Measurements from ENCODE around the gene ZFR2. TPM values are rescaled to one million over a fixed set of nuclear protein-coding genes. Genes with fewer than 3 reads are reported as not detected.

ZFR2 gene
- total and polyA plus RNA-seq, 9 donors = 0.05 to 0.25 (median 0.14) TPM; not detected in 3

DNA sequence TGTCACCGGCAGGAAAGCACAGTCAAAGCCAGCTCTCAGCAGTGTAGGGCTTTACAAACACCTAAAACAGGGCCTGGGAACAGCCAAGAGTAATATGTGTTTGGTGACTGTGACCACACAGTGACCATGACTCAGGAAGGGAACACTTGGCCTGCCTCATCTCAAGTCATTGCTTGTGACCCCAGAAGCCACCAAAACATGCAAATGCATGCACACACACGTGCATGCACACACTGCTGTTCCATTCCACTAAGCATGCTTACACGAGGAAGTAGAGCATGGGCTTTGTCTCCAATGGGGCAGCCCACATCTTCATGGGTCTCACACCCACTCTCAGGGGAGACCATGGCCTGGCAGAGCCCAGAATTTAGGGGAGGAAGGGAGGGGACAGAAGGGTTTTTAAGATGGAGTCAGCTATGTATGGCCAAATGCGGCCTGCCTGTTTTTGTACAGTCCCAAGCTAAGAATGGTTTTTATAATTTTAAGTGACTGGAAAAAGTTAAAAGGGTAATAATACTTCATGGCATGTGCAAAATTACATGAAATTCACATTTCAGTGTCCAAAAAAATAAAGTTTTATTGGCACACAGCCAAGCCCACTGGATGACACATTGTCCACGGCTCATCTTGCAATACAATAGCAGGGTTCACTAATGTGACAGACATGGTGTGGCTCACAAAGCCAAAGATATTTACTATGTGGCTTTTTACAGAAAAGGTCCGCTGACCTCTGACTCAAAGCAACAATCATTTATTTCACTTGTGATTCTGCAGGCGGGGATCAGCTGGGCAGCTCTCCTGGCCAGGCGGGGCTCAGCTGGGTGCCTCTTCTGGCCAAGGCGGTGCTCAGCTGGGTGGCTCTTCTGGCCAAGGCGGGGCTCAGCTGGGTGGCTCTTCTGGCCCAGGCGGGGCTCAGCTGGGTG, 17.3 kb downstream of the ZFR2 start:
- Histone ChIP-seq H3K4me3 (no peak overlapping the region), H3K27ac (no peak overlapping the region), H3K27me3 (no peaks in the 10 kb centered on the region), H3K9me3 (peaks cover 0 to 12% of the 10 kb centered on the region in 2 donors), H3K4me1 (ENCODE audit: insufficient read depth) (no peaks in the 10 kb centered on the region), H3K36me3 (no peaks in the 10 kb centered on the region)
- WGBS, 3 donors = 92 to 96% (median 93%) methylated on average over 11 of the region's 11 CpGs
- DNase-seq = no peak
- intact Hi-C loops (cut with DNase I) = no loop called here
- TF ChIP-seq POLR2A (IDR thresholded peaks at IDR 0.05) (no peak), EP300 (IDR thresholded peaks at IDR 0.05) (no peak)
- TF ChIP-seq, protein P1, sequence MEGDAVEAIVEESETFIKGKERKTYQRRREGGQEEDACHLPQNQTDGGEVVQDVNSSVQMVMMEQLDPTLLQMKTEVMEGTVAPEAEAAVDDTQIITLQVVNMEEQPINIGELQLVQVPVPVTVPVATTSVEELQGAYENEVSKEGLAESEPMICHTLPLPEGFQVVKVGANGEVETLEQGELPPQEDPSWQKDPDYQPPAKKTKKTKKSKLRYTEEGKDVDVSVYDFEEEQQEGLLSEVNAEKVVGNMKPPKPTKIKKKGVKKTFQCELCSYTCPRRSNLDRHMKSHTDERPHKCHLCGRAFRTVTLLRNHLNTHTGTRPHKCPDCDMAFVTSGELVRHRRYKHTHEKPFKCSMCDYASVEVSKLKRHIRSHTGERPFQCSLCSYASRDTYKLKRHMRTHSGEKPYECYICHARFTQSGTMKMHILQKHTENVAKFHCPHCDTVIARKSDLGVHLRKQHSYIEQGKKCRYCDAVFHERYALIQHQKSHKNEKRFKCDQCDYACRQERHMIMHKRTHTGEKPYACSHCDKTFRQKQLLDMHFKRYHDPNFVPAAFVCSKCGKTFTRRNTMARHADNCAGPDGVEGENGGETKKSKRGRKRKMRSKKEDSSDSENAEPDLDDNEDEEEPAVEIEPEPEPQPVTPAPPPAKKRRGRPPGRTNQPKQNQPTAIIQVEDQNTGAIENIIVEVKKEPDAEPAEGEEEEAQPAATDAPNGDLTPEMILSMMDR (IDR thresholded peaks at IDR 0.05) = no peak

DNA sequence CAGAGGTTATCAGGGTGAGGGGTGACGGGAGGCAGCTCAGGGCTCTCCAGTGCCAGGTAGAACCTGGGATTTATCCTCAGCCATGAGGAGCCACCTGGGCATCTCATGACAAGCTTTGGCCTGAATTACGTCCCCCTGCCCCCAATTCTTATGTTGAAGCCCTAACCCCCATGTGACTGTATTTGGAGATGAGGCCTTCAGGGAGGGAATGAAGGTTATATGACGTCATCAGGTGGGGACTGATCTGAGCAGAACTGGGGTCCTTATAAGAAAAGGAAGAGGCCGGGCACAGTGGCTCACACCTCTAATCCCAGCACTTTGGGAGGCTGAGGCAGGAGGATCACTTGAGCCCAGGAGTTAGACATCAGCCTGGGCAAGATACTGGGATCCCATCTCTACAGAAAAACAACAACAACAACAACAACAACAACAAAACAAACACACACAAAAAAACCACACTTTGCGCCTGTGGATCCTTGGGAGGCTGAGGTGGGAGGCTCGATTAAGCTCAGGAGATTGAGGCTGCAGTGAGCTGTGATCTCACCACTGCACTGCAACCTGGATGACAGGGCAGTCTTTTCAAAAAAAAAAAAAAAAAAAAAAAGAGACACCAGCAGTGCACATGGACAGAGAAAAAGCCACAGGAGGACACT, 18.4 kb downstream of the ZFR2 start:
- TF ChIP-seq POLR2A (IDR thresholded peaks at IDR 0.05) (no peak), EP300 (IDR thresholded peaks at IDR 0.05) (no peak)
- TF ChIP-seq, protein P1 (IDR thresholded peaks at IDR 0.05) = no peak
- Histone ChIP-seq H3K27ac (no peak overlapping the region), H3K36me3 (no peaks in the 10 kb centered on the region), H3K4me1 (ENCODE audit: insufficient read depth) (no peaks in the 10 kb centered on the region), H3K4me3 (no peak overlapping the region), H3K9me3 (peaks cover 0 to 12% of the 10 kb centered on the region in 2 donors), H3K27me3 (no peaks in the 10 kb centered on the region)
- 80 to 92% (median 81%) methylated on average over 6 of the region's 6 CpGs for WGBS, 3 donors
- intact Hi-C loops (cut with DNase I) = no loop called here
- no peak for DNase-seq

DNA sequence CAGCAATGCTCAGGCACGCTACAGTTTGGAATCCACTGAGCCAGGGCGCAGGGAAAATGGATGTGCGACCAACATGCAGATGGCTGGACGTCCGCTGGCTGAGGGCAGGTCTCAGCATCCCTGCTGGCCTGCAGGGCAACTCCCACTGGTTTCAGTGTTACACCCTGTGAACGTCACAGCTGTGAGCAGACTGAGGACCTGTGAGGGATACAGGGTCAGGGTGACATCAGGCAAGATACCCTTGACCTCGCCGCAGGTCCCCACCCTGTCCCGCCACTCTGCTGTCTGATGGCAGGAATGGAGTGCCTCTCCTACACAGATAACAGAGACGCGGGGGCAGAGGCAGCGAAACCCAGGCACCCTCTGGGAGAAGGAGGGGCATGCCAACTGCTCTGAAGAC, 19.1 kb downstream of the ZFR2 start:
- no peak overlapping the region for H3K4me3 ChIP-seq
- no peaks in the 10 kb centered on the region for H3K36me3 ChIP-seq
- H3K27me3 ChIP-seq = no peaks in the 10 kb centered on the region
- no peaks in the 10 kb centered on the region for H3K4me1 ChIP-seq (ENCODE audit: insufficient read depth)
- H3K9me3 ChIP-seq = peaks cover 0 to 12% of the 10 kb centered on the region in 2 donors
- no peak overlapping the region for H3K27ac ChIP-seq
- TF ChIP-seq EP300 (IDR thresholded peaks at IDR 0.05) (no peak), POLR2A (IDR thresholded peaks at IDR 0.05) (no peak)
- TF ChIP-seq, protein P1 (IDR thresholded peaks at IDR 0.05) = no peak
- WGBS, 3 donors = 47 to 57% (median 56%) methylated on average over 12 of the region's 12 CpGs
- intact Hi-C loops (cut with DNase I) = no loop called here
- DNase-seq = no peak

DNA sequence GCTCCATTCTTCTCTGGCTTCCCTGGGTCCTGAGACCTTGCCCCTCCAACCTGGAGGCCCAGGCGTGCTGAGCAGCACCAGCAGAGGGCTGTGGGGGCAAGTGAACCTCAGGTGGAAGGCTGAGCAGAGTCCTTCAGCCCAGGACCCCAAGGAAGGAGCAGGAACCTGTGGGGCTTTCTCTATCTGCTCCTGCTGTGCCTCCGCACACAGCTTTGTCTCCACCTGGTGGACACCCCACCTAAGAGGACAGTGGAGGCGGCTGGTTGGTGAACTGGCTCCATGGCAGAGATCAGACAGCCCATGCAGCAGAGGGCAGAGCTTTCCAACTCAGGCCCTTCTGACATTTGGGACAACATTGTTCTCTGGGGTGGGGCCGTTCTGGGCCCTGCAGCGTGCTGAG, 19.7 kb downstream of the ZFR2 start:
- no peak for DNase-seq
- Histone ChIP-seq H3K36me3 (no peaks in the 10 kb centered on the region), H3K27ac (no peak overlapping the region), H3K27me3 (no peaks in the 10 kb centered on the region), H3K4me3 (no peak overlapping the region), H3K9me3 (peaks cover 0 to 12% of the 10 kb centered on the region in 2 donors), H3K4me1 (ENCODE audit: insufficient read depth) (no peaks in the 10 kb centered on the region)
- 61 to 75% (median 63%) methylated on average over 5 of the region's 5 CpGs for WGBS, 3 donors
- intact Hi-C loops (cut with DNase I) = no loop called here
- no peak for TF ChIP-seq POLR2A (IDR thresholded peaks at IDR 0.05)
- TF ChIP-seq, protein P1 (IDR thresholded peaks at IDR 0.05) = no peak
- TF ChIP-seq EP300 (IDR thresholded peaks at IDR 0.05) = no peak
